Measurements from ENCODE around the gene GAS2L2.
"Not testable (repeated sequence)": the region's sequence is repeated elsewhere in the genome, so short reads cannot be mapped to it uniquely, and the experiment has no call there.

GAS2L2 gene

GRCh38 chr17:35773129-35773528 is 20.1 kb upstream of the GAS2L2 start:
- no peak for DNase-seq

GRCh38 chr17:35769895-35770486 is 17.0 kb upstream of the GAS2L2 start:
- DNase-seq, result no peak

GRCh38 chr17:35768797-35769196 is 15.8 kb upstream of the GAS2L2 start:
- no peak for DNase-seq

- DNase-seq, result peak; percentile 56
These were observed 14.0 kb upstream of the GAS2L2 start for GRCh38 chr17:35766903-35767510.

- DNase-seq, result peak; percentile 55
These were observed 13.4 kb upstream of the GAS2L2 start for GRCh38 chr17:35766489-35766877.

GRCh38 chr17:35765756-35766488 is 12.9 kb upstream of the GAS2L2 start:
- no peak for DNase-seq

GRCh38 chr17:35765086-35765710 is 12.2 kb upstream of the GAS2L2 start:
- peak; percentile 94 for DNase-seq

GRCh38 chr17:35764123-35764991 is 11.3 kb upstream of the GAS2L2 start:
- peak; percentile 99 for DNase-seq

- DNase-seq, result no peak
These were observed 10.7 kb upstream of the GAS2L2 start for GRCh38 chr17:35763767-35764122.

GRCh38 chr17:35761601-35762000 is 8.6 kb upstream of the GAS2L2 start:
- DNase-seq, result no peak

GRCh38 chr17:35760587-35760986 is 7.5 kb upstream of the GAS2L2 start, which contains the start of gene C17orf50:
Gene C17orf50 (plus strand): TSS chr17:35760887. CDS start chr17:35760942, 55 bp downstream.
- no peak for DNase-seq

- DNase-seq, result no peak
These were observed 4.2 kb upstream of the GAS2L2 start for GRCh38 chr17:35757243-35757642.

GRCh38 chr17:35752471-35752870 is 568 bp downstream of the GAS2L2 start:
- DNase-seq, result no peak

GRCh38 chr17:35751541-35751940 is 1.5 kb downstream of the GAS2L2 start:
- not testable (repeated sequence) for DNase-seq

- no peak for DNase-seq
These were observed 2.3 kb downstream of the GAS2L2 start for GRCh38 chr17:35750526-35751395.

GRCh38 chr17:35749560-35750412 is 3.3 kb downstream of the GAS2L2 start:
- peak; percentile 76 for DNase-seq

GRCh38 chr17:35748979-35749378 is 4.1 kb downstream of the GAS2L2 start:
- no peak for DNase-seq

- no peak for DNase-seq
These were observed 4.6 kb downstream of the GAS2L2 start for GRCh38 chr17:35748341-35748841.

- peak; percentile 92 for DNase-seq
These were observed 5.5 kb downstream of the GAS2L2 start for GRCh38 chr17:35747540-35748017.

- peak; percentile 51 for DNase-seq
These were observed 7.2 kb downstream of the GAS2L2 start for GRCh38 chr17:35745749-35746320.

Measured in islet precursor cell (in vitro differentiated cells).